HL-60 (cell line): ENCODE results near the gene CDC26.
A peak's percentile ranks its signal among the peaks of the same experiment; 100 is the strongest.

Experiments used
- DNase-seq, 2 experiments: peaks; one replicate each; pipeline ENCODE4 v3.0.0-alpha.2; 2010 to 2020; ENCODE audit warnings: low read depth in 1 of 2, low spot score in 1 of 2
- H3K27ac ChIP-seq: fragments of 250-450 bp; sonication (Bioruptor Pico); replicated peaks from 2 replicates; pipeline ENCODE4 v1.5.1; 2020; ENCODE audit warnings: mild to moderate bottlenecking, moderate library complexity
- H3K27me3 ChIP-seq: fragments of 250-450 bp; sonication (Bioruptor Pico); 2 replicates; pipeline ENCODE4 v1.5.1; 2021; ENCODE audit warnings: mild to moderate bottlenecking, moderate library complexity; ENCODE audit not compliant: insufficient read depth, poor library complexity, severe bottlenecking
- H3K4me3 ChIP-seq: replicated peaks from 2 replicates; pipeline ENCODE4 v1.5.1; 2011; ENCODE audit warnings: mild to moderate bottlenecking, control low read depth, low read length; ENCODE audit not compliant: insufficient read depth
- CTCF ChIP-seq: IDR thresholded peaks from one replicate; pipeline ENCODE4 v1.5.1; 2011; ENCODE audit warnings: low read length, control low read depth, inconsistent platforms; ENCODE audit not compliant: insufficient read depth
- GABPA ChIP-seq: IDR thresholded peaks from 2 replicates; pipeline ENCODE4 v1.6.1; 2012; ENCODE audit warnings: low read depth
- POLR2AphosphoS5 ChIP-seq: IDR thresholded peaks from 2 replicates; pipeline ENCODE4 v1.6.1; 2012; ENCODE audit warnings: low read depth
- REST ChIP-seq: IDR thresholded peaks from 2 replicates; pipeline ENCODE4 v1.6.1; 2012; ENCODE audit warnings: low read depth; ENCODE audit not compliant: insufficient replicate concordance
- SPI1 ChIP-seq: IDR thresholded peaks from 2 replicates; pipeline ENCODE4 v1.6.1; 2012; ENCODE audit warnings: low read depth, mild to moderate bottlenecking, borderline replicate concordance

CDC26 gene

DNA sequence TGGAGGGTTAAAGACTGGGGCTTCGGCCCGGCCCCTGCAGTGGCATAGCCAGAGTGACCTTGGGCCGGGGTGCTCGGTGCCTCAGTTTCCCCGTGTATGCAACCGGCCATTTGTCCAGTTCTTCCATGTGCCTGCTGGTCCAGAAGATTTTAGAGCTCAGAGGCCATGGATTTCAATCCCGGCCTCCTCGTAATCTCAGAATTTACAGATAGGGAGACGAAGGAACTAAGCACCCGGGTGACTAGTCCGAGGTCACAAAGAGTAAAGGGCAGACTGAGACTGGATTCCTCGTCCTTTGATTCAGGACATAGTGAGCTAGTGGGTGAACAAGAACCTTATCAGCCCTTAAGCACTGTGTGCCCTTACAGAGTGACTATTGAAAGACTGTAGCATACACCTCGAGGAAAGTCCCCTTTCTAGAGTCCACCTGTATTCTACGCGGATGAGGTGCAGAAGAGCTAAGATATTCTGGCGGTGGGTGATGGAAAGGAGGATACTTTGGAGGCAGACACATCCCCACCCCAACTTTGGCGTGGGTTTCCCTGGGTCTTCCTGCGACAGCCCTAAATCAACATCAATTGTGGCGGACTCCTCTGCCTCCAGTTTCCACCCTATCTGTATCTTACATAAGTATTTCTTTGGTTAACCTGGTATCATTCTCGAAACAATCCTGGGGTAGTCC, 53.4 kb downstream of the CDC26 start:
- H3K4me3 ChIP-seq, result peak overlapping the region; percentile 97
- H3K27ac ChIP-seq, result peak overlapping the region; percentile 59

DNA sequence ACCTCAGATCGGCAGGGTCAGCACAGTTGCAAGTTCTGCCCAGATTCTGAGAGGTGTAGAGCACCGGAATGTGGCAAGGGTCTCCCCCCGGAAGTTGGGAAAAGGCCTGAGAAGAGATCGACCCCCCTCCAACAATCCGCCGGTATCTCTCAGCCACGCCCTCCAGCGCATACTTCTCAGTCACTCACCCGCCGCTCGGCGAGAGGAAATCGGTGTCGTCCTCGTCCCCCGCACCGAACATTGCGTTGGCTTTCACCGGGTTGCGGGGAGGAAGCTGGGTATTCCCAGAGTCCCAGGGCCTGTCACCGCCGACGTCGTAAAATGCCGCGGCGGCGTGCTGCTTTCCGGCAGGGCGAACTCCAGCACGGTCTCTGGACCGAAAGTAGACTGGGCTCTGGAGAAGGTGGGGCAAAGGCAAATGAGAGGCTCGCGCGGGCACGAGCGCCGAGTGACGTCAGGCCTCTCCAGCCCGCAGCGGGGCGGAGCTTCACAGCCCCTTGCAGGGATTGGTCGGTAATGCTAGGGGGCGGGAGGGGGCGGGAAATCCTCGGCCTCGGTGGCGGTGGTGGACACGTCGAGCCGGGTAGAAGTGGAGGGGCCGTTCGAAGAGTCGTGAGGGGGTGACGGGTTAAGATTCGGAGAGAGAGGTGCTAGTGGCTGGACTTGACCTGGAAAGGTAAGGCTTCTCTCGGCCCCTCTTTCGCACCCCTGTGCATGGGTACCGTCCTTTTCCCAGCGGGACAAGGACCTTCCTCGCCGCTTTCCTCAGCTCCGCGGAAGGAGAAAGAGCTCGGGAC, 54.2 kb downstream of the CDC26 start, which contains the start of the genes FKBP15 and SLC31A1:
FKBP15 (minus strand) TSS at position 275 of the 797 bp plus-strand sequence; CDS start at position 241, 34 bp downstream.
SLC31A1 (plus strand) TSS at position 542 of the 797 bp plus-strand sequence. CDS start 34,605 bp downstream, outside the sequence.
- no peaks in the 10 kb centered on the region for H3K27me3 ChIP-seq
- peak within 1 kb of the TSS; percentile 97 for H3K4me3 ChIP-seq
- H3K27ac ChIP-seq, result peak within 1 kb of the TSS; percentile 74
- peak; percentile 98 for DNase-seq
- TF ChIP-seq SPI1 (peak; percentile 29; the same call in 1 of the 2 replicates), POLR2AphosphoS5 (peak; percentile 56; the same call in 1 of the 2 replicates), GABPA (no peak)

More for the DNA sequence above, 53.4 kb downstream of the CDC26 start:
- no peak for DNase-seq
- no peaks in the 10 kb centered on the region for H3K27me3 ChIP-seq
- TF ChIP-seq REST (no peak), CTCF (no peak), POLR2AphosphoS5 (no peak), SPI1 (no peak), GABPA (no peak)

DNA sequence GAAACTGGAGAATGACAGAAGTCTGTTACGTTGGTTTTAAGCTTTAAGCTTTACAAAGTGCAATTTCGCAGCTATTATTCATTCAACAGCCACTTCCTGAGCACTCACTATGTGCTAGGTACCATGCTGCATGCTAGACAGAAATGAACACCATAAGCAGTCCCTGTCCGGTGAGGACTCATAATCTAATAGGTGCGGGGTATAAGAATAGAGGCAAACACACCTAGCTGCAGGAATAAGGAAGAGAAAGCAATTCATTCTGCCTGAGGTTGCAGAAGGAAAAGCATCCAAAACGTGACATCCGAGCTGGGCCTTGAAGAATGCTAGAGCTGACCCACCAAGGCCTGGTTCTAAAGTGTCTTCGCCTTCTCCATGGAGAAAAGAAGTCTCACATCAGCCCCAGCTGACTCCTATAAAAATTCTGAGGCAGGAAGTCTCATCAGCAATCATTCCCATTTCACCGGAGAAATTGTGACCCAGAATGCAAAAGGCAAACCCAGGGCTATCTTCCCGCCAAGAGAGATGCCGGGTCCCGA, 54.8 kb downstream of the CDC26 start:
- Histone ChIP-seq H3K27ac (peak overlapping the region; percentile 74), H3K27me3 (no peaks in the 10 kb centered on the region), H3K4me3 (peak overlapping the region; percentile 97)
- no peak for DNase-seq
- no peak for TF ChIP-seq GABPA
- no peak for TF ChIP-seq POLR2AphosphoS5
- no peak for TF ChIP-seq REST
- no peak for TF ChIP-seq CTCF
- TF ChIP-seq SPI1, result no peak

DNA sequence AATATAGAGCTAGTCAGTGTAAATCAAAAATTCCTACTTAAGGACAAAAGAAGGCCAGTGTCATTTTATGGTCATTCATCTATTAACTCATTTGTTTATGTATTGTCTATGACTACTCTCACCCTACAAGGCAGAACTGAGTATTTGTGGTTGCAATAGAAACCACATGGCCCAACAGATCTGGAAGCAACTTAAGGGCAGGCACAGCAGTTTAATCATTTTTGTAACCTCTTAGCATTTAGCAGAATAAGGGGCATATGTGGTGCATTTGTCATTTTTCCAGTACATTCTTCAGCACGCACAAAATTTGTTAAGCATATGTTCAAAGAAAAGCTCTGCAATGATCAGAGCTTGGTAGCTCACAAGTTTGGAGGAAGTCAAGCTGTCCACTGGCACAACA, 55.4 kb downstream of the CDC26 start:
- Histone ChIP-seq H3K4me3 (peak overlapping the region; percentile 97), H3K27ac (peak overlapping the region; percentile 74), H3K27me3 (no peaks in the 10 kb centered on the region)
- TF ChIP-seq SPI1 (peak; percentile 8; the same call in 1 of the 2 replicates), GABPA (no peak)
- peak; percentile 55 to 70 for DNase-seq
